HG02588 (cell line): Measurements from ENCODE around the gene SHISA4.
"Not testable (repeated sequence)": the region's sequence is repeated elsewhere in the genome, so short reads cannot be mapped to it uniquely, and the experiment has no call there.

Experiments
- ATAC-seq: cut with Tn5 transposase; IDR thresholded peaks from one replicate; pipeline ENCODE4 v1.9.1; 2021; ENCODE audit warnings: mild to moderate bottlenecking, moderate library complexity; ENCODE audit not compliant: unreplicated experiment

The SHISA4 gene

GRCh38 chr1:201921952-201922558, 33.4 kb downstream of the SHISA4 start:
- ATAC-seq: no peak

- ATAC-seq: no peak
These were observed 36.5 kb downstream of the SHISA4 start for GRCh38 chr1:201925301-201925567.

GRCh38 chr1:201925981-201926645, 37.4 kb downstream of the SHISA4 start:
- no peak for ATAC-seq

- no peak for ATAC-seq
These were observed 39.6 kb downstream of the SHISA4 start for GRCh38 chr1:201928266-201928665.

- no peak for ATAC-seq
These were observed 41.4 kb downstream of the SHISA4 start for GRCh38 chr1:201930137-201930536.

GRCh38 chr1:201930803-201931202, 42.1 kb downstream of the SHISA4 start:
- no peak for ATAC-seq

GRCh38 chr1:201933840-201934430, 45.2 kb downstream of the SHISA4 start:
- ATAC-seq: no peak

GRCh38 chr1:201937624-201938213, 49.0 kb downstream of the SHISA4 start:
- no peak for ATAC-seq

GRCh38 chr1:201938440-201939035, 49.8 kb downstream of the SHISA4 start:
- ATAC-seq: no peak

- no peak for ATAC-seq
These were observed 50.5 kb downstream of the SHISA4 start for GRCh38 chr1:201939148-201939547.

- no peak for ATAC-seq
These were observed 50.9 kb downstream of the SHISA4 start for GRCh38 chr1:201939574-201939973.

GRCh38 chr1:201940316-201940715, 51.6 kb downstream of the SHISA4 start:
- ATAC-seq: not testable (repeated sequence)

- no peak for ATAC-seq
These were observed 52.9 kb downstream of the SHISA4 start for GRCh38 chr1:201941420-201942128.

GRCh38 chr1:201942129-201942495, 53.4 kb downstream of the SHISA4 start:
- no peak for ATAC-seq
